Astrocyte (in vitro differentiated cells and primary cell): ENCODE data around the gene OMA1.

Experiments
- EZH2 ChIP-seq: IDR thresholded peaks from 2 replicates; pipeline ENCODE4 v1.6.1; 2012; ENCODE audit warnings: mild to moderate bottlenecking, low read length, inconsistent platforms; ENCODE audit not compliant: insufficient read depth
- TF ChIP-seq, protein P1 (sequence below): IDR thresholded peaks from 2 replicates; pipeline ENCODE4 v1.5.1; 2011; ENCODE audit warnings: low read depth, mild to moderate bottlenecking, inconsistent platforms, low read length, moderate library complexity; ENCODE audit not compliant: insufficient read depth

DNA sequence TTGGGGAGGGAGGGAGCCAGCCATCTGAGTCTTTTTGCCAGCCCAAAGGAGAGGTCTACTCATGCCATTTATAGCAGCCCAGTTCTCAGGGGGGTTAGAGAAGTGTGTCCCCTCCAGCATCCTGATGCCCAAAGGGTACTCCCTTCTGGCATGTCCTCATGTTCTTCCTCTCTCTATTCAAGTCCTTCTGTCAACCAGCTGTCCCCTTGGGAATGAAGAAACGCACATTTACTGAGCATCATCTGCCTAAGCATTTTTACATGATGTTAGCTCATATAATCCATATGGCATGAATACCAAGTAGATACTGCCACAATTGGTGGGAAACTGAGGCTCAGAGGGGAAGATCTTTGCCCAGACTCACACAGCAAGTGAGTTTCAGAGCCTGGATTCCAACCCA, 45.3 kb upstream of the OMA1 start:
- TF ChIP-seq, protein P1, sequence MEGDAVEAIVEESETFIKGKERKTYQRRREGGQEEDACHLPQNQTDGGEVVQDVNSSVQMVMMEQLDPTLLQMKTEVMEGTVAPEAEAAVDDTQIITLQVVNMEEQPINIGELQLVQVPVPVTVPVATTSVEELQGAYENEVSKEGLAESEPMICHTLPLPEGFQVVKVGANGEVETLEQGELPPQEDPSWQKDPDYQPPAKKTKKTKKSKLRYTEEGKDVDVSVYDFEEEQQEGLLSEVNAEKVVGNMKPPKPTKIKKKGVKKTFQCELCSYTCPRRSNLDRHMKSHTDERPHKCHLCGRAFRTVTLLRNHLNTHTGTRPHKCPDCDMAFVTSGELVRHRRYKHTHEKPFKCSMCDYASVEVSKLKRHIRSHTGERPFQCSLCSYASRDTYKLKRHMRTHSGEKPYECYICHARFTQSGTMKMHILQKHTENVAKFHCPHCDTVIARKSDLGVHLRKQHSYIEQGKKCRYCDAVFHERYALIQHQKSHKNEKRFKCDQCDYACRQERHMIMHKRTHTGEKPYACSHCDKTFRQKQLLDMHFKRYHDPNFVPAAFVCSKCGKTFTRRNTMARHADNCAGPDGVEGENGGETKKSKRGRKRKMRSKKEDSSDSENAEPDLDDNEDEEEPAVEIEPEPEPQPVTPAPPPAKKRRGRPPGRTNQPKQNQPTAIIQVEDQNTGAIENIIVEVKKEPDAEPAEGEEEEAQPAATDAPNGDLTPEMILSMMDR: no peak
- TF ChIP-seq EZH2: no peak
